Keratinocyte (primary cell): ENCODE measurements around the gene ARFRP1. TPM values are rescaled to one million over a fixed set of nuclear protein-coding genes. Genes with fewer than 3 reads are reported as not detected.

Experiments
- DNase-seq: peaks from one replicate; pipeline ENCODE4 v3.0.0-alpha.2; 2011; ENCODE audit warnings: low read depth, missing footprints, low spot score
- FAIRE-seq: peaks from 2 replicates; lab custom pipeline; 2011; peaks lifted over from hg19 to GRCh38; lab: Jason Lieb, UNC
- H2AFZ ChIP-seq: 2 replicates; pipeline ENCODE4 v1.6.0; 2012; ENCODE audit warnings: low read length, control low read depth, inconsistent platforms; ENCODE audit not compliant: control insufficient read depth
- H3K27ac ChIP-seq: 2 replicates; pipeline ENCODE4 v1.5.1; 2011; ENCODE audit warnings: low read length; ENCODE audit not compliant: control insufficient read depth, insufficient read depth
- H3K27me3 ChIP-seq: 3 replicates; pipeline ENCODE4 v1.6.0; 2011; ENCODE audit warnings: low read length; ENCODE audit not compliant: control insufficient read depth, insufficient read depth; ENCODE audit errors: extremely low read depth
- H3K36me3 ChIP-seq, 2 experiments: 2 replicates in 1 of 2; 3 replicates in 1 of 2; pipeline ENCODE4 v1.5.1; 2011; ENCODE audit warnings: low read length in 2 of 2, mild to moderate bottlenecking in 1 of 2; ENCODE audit not compliant: control insufficient read depth in 2 of 2, insufficient read depth in 2 of 2; ENCODE audit errors: extremely low read depth in 1 of 2
- H3K4me1 ChIP-seq: 3 replicates; pipeline ENCODE4 v1.5.1; 2011; ENCODE audit warnings: low read length; ENCODE audit not compliant: control insufficient read depth, insufficient read depth; ENCODE audit errors: extremely low read depth
- H3K4me2 ChIP-seq: 3 replicates; pipeline ENCODE4 v1.6.0; 2011; ENCODE audit warnings: low read depth, low read length; ENCODE audit not compliant: control insufficient read depth, insufficient read depth; ENCODE audit errors: extremely low read depth
- H3K4me3 ChIP-seq, 3 experiments: fragments of 200-600 bp in 1 of 3; sonication (generic) in 1 of 3; 2 replicates in 2 of 3; 3 replicates in 1 of 3; pipeline ENCODE4 v1.5.1; 2011 to 2016; ENCODE audit warnings: low read length in 3 of 3, mild to moderate bottlenecking in 3 of 3, control low read depth in 2 of 3, inconsistent platforms in 1 of 3, low read depth in 1 of 3, mixed read lengths in 1 of 3, mixed run types in 1 of 3, moderate library complexity in 1 of 3; ENCODE audit not compliant: control insufficient read depth in 2 of 3, insufficient read depth in 2 of 3; ENCODE audit errors: extremely low read depth in 1 of 3
- H3K79me2 ChIP-seq: 2 replicates; pipeline ENCODE4 v1.6.0; 2012; ENCODE audit warnings: low read length; ENCODE audit not compliant: control insufficient read depth, insufficient read depth
- H3K9ac ChIP-seq: 3 replicates; pipeline ENCODE4 v1.6.0; 2011; ENCODE audit warnings: low read length; ENCODE audit not compliant: control insufficient read depth, insufficient read depth; ENCODE audit errors: extremely low read depth
- H3K9me1 ChIP-seq: 3 replicates; pipeline ENCODE4 v1.6.0; 2011; ENCODE audit warnings: low read length; ENCODE audit not compliant: control insufficient read depth, insufficient read depth; ENCODE audit errors: extremely low read depth
- H3K9me3 ChIP-seq: 2 replicates; pipeline ENCODE4 v1.5.1; 2012; ENCODE audit warnings: low read depth, low read length; ENCODE audit not compliant: control insufficient read depth
- H4K20me1 ChIP-seq: 3 replicates; pipeline ENCODE4 v1.6.0; 2011; ENCODE audit warnings: low read length; ENCODE audit not compliant: control insufficient read depth, insufficient read depth; ENCODE audit errors: extremely low read depth
- CTCF ChIP-seq, 3 experiments: IDR thresholded peaks in 1 of 3; conservative IDR thresholded peaks in 1 of 3; optimal IDR thresholded peaks in 1 of 3; 2 replicates in 2 of 3; 3 replicates in 1 of 3; pipeline versions ENCODE3 to v1.5.1; 2011; ENCODE audit warnings: low read length in 3 of 3, mild to moderate bottlenecking in 3 of 3, moderate library complexity in 2 of 3, control low read depth in 1 of 3, inconsistent platforms in 1 of 3; ENCODE audit not compliant: insufficient read depth in 2 of 3; ENCODE audit errors: extremely low read depth in 1 of 3
- EZH2 ChIP-seq: IDR thresholded peaks from one replicate; pipeline ENCODE4 v1.6.1; 2012; ENCODE audit warnings: inconsistent platforms, mild to moderate bottlenecking, low read length, moderate library complexity
- dilution Hi-C: fragments of 300-500 bp; cut with MboI; formaldehyde crosslinking; loops from one replicate; pipeline ENCODE4 v1.7.0; 2020; ENCODE audit warnings: low sequenced_read_pairs; ENCODE audit not compliant: extremely low pct_ligation_motif_present
- polyA plus RNA-seq, 5 experiments: library from polyadenylated mRNA; depleted of rRNA in 3 of 5; stranded (reverse) in 3 of 5; stranded (forward) in 1 of 5; unstranded in 1 of 5; fragments of >200 nt; gene quantifications; 1 replicate in 1 of 5; 2 replicates in 3 of 5; 3 replicates in 1 of 5; pipeline versions ENCODE4 v1.2.1 to v1.2.3, GENCODE V29; 2011 to 2012; ENCODE audit warnings: missing spikeins in 2 of 5, low read depth in 1 of 5, low replicate concordance in 1 of 5

Gene ARFRP1
- polyA plus RNA-seq, 1 donor (not counting 4 experiments of a cell fraction or from before 2014, with no cell fraction given): 30.4 TPM

DNA sequence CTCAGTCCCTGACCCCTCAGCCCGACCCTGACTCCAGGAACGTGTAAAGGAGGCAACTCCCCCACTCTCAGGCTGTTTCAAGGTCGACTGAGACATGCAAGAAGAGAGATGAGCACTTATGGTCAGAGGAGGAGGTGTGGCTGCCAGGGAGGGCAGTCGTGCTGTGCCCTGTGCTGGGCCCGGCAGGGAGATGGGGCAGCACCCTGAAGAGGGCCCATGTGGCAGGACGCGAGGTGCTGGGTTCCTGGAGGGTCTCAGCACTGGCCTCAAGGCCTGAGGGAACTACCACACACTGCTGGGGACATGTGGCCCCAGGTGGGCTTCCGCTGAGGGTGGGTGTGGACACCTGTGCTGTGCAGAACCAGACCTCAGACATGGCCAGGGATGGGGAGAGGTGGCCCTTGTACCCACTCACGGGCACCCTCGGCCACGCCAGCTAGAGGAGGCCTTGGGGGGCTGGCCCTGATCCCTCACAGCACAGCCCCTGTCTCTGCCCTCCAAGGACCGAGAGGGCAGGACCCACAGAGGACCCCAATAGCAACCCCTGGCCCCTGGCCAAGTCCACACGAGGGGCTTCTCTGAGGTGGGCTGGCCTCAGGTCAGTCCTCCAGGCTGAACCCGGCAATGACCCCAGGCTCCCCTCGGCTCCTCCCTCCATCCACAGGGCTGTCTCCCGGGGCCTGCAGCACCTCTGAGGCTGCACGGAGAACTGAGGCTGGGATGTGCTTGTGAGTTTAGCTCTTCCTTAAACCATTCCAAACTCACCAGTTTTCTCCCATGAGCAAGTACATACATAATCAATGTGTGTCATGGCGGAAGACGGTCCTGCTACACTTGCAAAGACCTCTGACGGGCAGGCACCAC lies 40.5 kb upstream of the ARFRP1 start:
- no peak for TF ChIP-seq CTCF (optimal IDR thresholded peaks at IDR 0.05 in 1 of 3, IDR thresholded peaks at IDR 0.05 in 1 of 3, conservative IDR thresholded peaks at IDR 0.05 in 1 of 3; ENCODE audit: extremely low read depth in 1 of 3, insufficient read depth in 2 of 3, low read length in 3 of 3)
- no peak for TF ChIP-seq EZH2
- Histone ChIP-seq H3K9me3 (no peaks in the 10 kb centered on the region), H3K4me3 (no peak overlapping the region), H3K9me1 (no peaks in the 10 kb centered on the region), H3K4me2 (no peak overlapping the region), H3K27ac (no peak overlapping the region), H3K4me1 (no peaks in the 10 kb centered on the region), H2AFZ (no peak overlapping the region), H4K20me1 (no peaks in the 10 kb centered on the region), H3K36me3 (peaks cover 0 to 2% of the 10 kb centered on the region in 2 experiments), H3K27me3 (peaks cover 3% of the 10 kb centered on the region), H3K79me2 (no peaks in the 10 kb centered on the region), H3K9ac (no peak overlapping the region)
- DNase-seq (no peak), FAIRE-seq (no peak)
- dilution Hi-C loops: no loop called here

DNA sequence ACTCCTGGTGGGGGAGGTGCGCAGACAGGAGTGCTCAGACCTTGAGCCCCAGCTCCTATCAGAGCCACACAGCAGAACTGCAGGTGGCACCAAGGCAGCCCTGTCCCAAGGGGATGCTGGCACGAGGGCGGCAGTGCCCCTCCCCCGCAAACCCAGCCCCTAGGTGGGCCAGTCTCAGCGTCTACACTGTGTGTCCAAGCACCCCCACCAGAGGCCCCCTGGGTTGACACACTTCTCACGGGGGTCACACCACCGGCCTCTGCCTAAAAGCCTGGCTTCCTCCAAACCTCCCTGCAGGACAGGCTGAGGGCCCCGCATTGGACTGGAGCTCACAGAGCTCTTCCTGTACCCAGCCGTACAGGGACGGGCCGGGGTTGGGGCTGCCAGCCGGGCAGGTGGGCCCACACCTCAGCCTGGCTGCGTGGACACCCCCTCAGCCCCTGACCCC lies 39.9 kb upstream of the ARFRP1 start:
- no peak overlapping the region for H3K27ac ChIP-seq
- dilution Hi-C loops: no loop called here
- no peak for TF ChIP-seq CTCF (optimal IDR thresholded peaks at IDR 0.05 in 1 of 3, IDR thresholded peaks at IDR 0.05 in 1 of 3, conservative IDR thresholded peaks at IDR 0.05 in 1 of 3; ENCODE audit: extremely low read depth in 1 of 3, insufficient read depth in 2 of 3, low read length in 3 of 3)
- no peak for TF ChIP-seq EZH2

More for the DNA sequence above, 39.9 kb upstream of the ARFRP1 start:
- Histone ChIP-seq H3K9me1 (no peaks in the 10 kb centered on the region), H3K4me1 (no peaks in the 10 kb centered on the region), H3K79me2 (no peaks in the 10 kb centered on the region), H3K9me3 (no peaks in the 10 kb centered on the region), H3K4me3 (no peak overlapping the region), H2AFZ (no peak overlapping the region), H3K36me3 (peaks cover 0 to 2% of the 10 kb centered on the region in 2 experiments), H3K4me2 (no peak overlapping the region), H3K27me3 (peaks cover 3% of the 10 kb centered on the region), H3K9ac (no peak overlapping the region), H4K20me1 (no peaks in the 10 kb centered on the region)
- DNase-seq: no peak
- no peak for FAIRE-seq
